H1 (cell line): ENCODE results near the gene USP20. TPM values are rescaled to one million over a fixed set of nuclear protein-coding genes. Genes with fewer than 3 reads are reported as not detected.

ENCODE experiments used
- CTCF ChIA-PET: fragments of 300-600 bp; sonication (Branson Sonifier 250); formaldehyde crosslinking; loops from one replicate; lab custom pipeline; 2021; ENCODE audit not compliant: partially characterized antibody; lab: Charles Lee
- POLR2A ChIA-PET: fragments of 300-600 bp; sonication (Branson Sonifier 250); formaldehyde crosslinking; loops from one replicate; lab custom pipeline; 2021; ENCODE audit warnings: inconsistent platforms; ENCODE audit not compliant: partially characterized antibody; lab: Charles Lee
- DNase-seq, 2 experiments: peaks; one replicate each; pipeline versions ENCODE4 v3.0.0 to v3.0.0-alpha.2; 2010 to 2022; ENCODE audit warnings: low spot score in 2 of 2, low read depth in 1 of 2, mixed read lengths in 1 of 2
- FAIRE-seq: peaks from 2 replicates; lab custom pipeline; 2011; peaks lifted over from hg19 to GRCh38; lab: Jason Lieb, UNC
- H2AFZ ChIP-seq: 2 replicates; pipeline ENCODE4 v1.8.1; 2012; ENCODE audit warnings: low read length, inconsistent platforms
- H2AK5ac ChIP-seq: 2 replicates; pipeline ENCODE4 v1.6.1; 2013; ENCODE audit warnings: low read depth, low read length
- H2BK120ac ChIP-seq: replicated peaks from 2 replicates; pipeline ENCODE3; 2013; ENCODE audit warnings: low read depth, low read length, inconsistent platforms
- H2BK12ac ChIP-seq: 2 replicates; pipeline ENCODE4 v1.6.1; 2013; ENCODE audit warnings: low read depth, low read length
- H2BK15ac ChIP-seq: 2 replicates; pipeline ENCODE4 v1.6.1; 2013; ENCODE audit warnings: low read length
- H2BK20ac ChIP-seq: 2 replicates; pipeline ENCODE4 v1.6.1; 2013; ENCODE audit warnings: low read length
- H2BK5ac ChIP-seq: 2 replicates; pipeline ENCODE4 v1.6.1; 2013; ENCODE audit warnings: low read depth, low read length
- H3K14ac ChIP-seq: 2 replicates; pipeline ENCODE4 v1.6.1; 2013; ENCODE audit warnings: inconsistent platforms; ENCODE audit not compliant: insufficient read length
- H3K18ac ChIP-seq: 2 replicates; pipeline ENCODE4 v1.6.1; 2013; ENCODE audit warnings: low read length; ENCODE audit errors: extremely low read depth
- H3K23ac ChIP-seq: 2 replicates; pipeline ENCODE4 v1.6.1; 2013; ENCODE audit warnings: inconsistent platforms; ENCODE audit not compliant: insufficient read length
- H3K23me2 ChIP-seq: 2 replicates; pipeline ENCODE4 v1.6.1; 2013; ENCODE audit warnings: low read depth, low read length
- H3K27ac ChIP-seq: 2 replicates; pipeline ENCODE4 v1.6.1; 2011; ENCODE audit warnings: low read depth, low read length, inconsistent platforms
- H3K27me3 ChIP-seq, 4 experiments: replicated peaks in 1 of 4; 1 replicate in 1 of 4; 2 replicates in 3 of 4; pipeline versions ENCODE4 v1.6.1 to v1.8.1; 2011 to 2013; ENCODE audit warnings: low read length in 3 of 4, mild to moderate bottlenecking in 3 of 4, inconsistent platforms in 2 of 4, mixed read lengths in 2 of 4, moderate library complexity in 1 of 4; ENCODE audit not compliant: control insufficient read depth in 3 of 4, insufficient read depth in 3 of 4; ENCODE audit errors: extremely low read depth in 1 of 4
- H3K36me3 ChIP-seq, 4 experiments: 2 replicates each; pipeline versions ENCODE4 v1.6.1 to v1.8.1; 2011 to 2013; ENCODE audit warnings: mild to moderate bottlenecking in 4 of 4, low read length in 3 of 4, moderate library complexity in 2 of 4, control low read depth in 1 of 4, inconsistent platforms in 1 of 4; ENCODE audit not compliant: insufficient read depth in 4 of 4, control insufficient read depth in 2 of 4
- H3K4ac ChIP-seq: replicated peaks from 2 replicates; pipeline ENCODE3; 2013; ENCODE audit warnings: low read length, low read depth, mixed read lengths, inconsistent platforms; ENCODE audit not compliant: insufficient read length
- H3K4me1 ChIP-seq, 4 experiments: replicated peaks in 1 of 4; 1 replicate in 1 of 4; 2 replicates in 3 of 4; pipeline versions ENCODE4 v1.6.1 to v1.8.1; 2011 to 2013; ENCODE audit warnings: low read length in 3 of 4, inconsistent platforms in 2 of 4, mixed read lengths in 1 of 4; ENCODE audit not compliant: insufficient read depth in 4 of 4, control insufficient read depth in 3 of 4
- H3K4me2 ChIP-seq, 2 experiments: 2 replicates each; pipeline versions ENCODE4 v1.6.1 to v1.8.1; 2011 to 2013; ENCODE audit warnings: low read depth in 2 of 2, low read length in 2 of 2, control low read depth in 1 of 2, inconsistent platforms in 1 of 2, mild to moderate bottlenecking in 1 of 2; ENCODE audit not compliant: insufficient read depth in 1 of 2
- H3K4me3 ChIP-seq, 4 experiments: fragments of 200-600, 300-600 bp in 1 of 4; sonication (generic), shearing (Covaris generic), sonication (Bioruptor Twin) in 1 of 4; 2 replicates each; pipeline versions ENCODE4 v1.5.1 to v1.8.1; 2011 to 2016; ENCODE audit warnings: low read length in 4 of 4, low read depth in 3 of 4, control low read depth in 2 of 4, inconsistent platforms in 2 of 4, mild to moderate bottlenecking in 2 of 4, mixed read lengths in 1 of 4, moderate library complexity in 1 of 4; ENCODE audit not compliant: insufficient read depth in 2 of 4; ENCODE audit errors: extremely low read depth in 1 of 4
- H3K56ac ChIP-seq: replicated peaks from 2 replicates; pipeline ENCODE3; 2013; ENCODE audit warnings: low read depth, mild to moderate bottlenecking, mixed read lengths, low read length, inconsistent platforms; ENCODE audit not compliant: insufficient read length
- H3K79me1 ChIP-seq: 2 replicates; pipeline ENCODE4 v1.6.1; 2013; ENCODE audit warnings: low read depth, low read length, control low read depth
- H3K79me2 ChIP-seq, 2 experiments: 2 replicates each; pipeline versions ENCODE4 v1.6.1 to v1.8.1; 2012 to 2013; ENCODE audit warnings: low read length in 2 of 2, mild to moderate bottlenecking in 2 of 2, inconsistent platforms in 1 of 2; ENCODE audit not compliant: insufficient read depth in 2 of 2, control insufficient read depth in 1 of 2
- H3K9ac ChIP-seq, 4 experiments: replicated peaks in 1 of 4; 1 replicate in 1 of 4; 2 replicates in 3 of 4; pipeline versions ENCODE4 v1.6.1 to v1.8.1; 2011 to 2013; ENCODE audit warnings: low read depth in 3 of 4, low read length in 3 of 4, control low read depth in 2 of 4, mild to moderate bottlenecking in 2 of 4, moderate library complexity in 2 of 4, inconsistent platforms in 1 of 4; ENCODE audit errors: extremely low read depth in 1 of 4
- H3K9me3 ChIP-seq, 2 experiments: 2 replicates each; pipeline versions ENCODE4 v1.6.1 to v1.8.1; 2012 to 2013; ENCODE audit warnings: mild to moderate bottlenecking in 2 of 2, moderate library complexity in 2 of 2, control low read depth in 1 of 2, inconsistent platforms in 1 of 2, low read depth in 1 of 2, low read length in 1 of 2, mixed read lengths in 1 of 2; ENCODE audit not compliant: insufficient read depth in 2 of 2
- H4K20me1 ChIP-seq, 2 experiments: replicated peaks in 1 of 2; 2 replicates each; pipeline versions ENCODE3 to v1.8.1; 2011 to 2013; ENCODE audit warnings: inconsistent platforms in 2 of 2, low read length in 2 of 2, mild to moderate bottlenecking in 1 of 2; ENCODE audit not compliant: insufficient read depth in 2 of 2, control insufficient read depth in 1 of 2
- H4K5ac ChIP-seq: 2 replicates; pipeline ENCODE4 v1.6.1; 2013; ENCODE audit warnings: low read length, low read depth, mixed read lengths, inconsistent platforms; ENCODE audit not compliant: insufficient read length
- H4K8ac ChIP-seq: 2 replicates; pipeline ENCODE4 v1.8.0; 2013; ENCODE audit warnings: mild to moderate bottlenecking, moderate library complexity, low read length, inconsistent platforms; ENCODE audit not compliant: insufficient read depth; ENCODE audit errors: extremely low read depth
- H4K91ac ChIP-seq: replicated peaks from 2 replicates; pipeline ENCODE3; 2013; ENCODE audit warnings: low read length, mixed read lengths, inconsistent platforms; ENCODE audit not compliant: insufficient read length
- EGR1 ChIP-seq: IDR thresholded peaks from 2 replicates; pipeline ENCODE4 v1.6.1; 2011; ENCODE audit warnings: low read depth, low read length, borderline replicate concordance
- EZH2 ChIP-seq: fragments of 200-600 bp; sonication (generic); IDR thresholded peaks from 2 replicates; pipeline ENCODE4 v1.7.1; 2012; ENCODE audit warnings: low read depth, mild to moderate bottlenecking, moderate library complexity, low read length, inconsistent platforms; ENCODE audit not compliant: severe bottlenecking
- JUND ChIP-seq: IDR thresholded peaks from 2 replicates; pipeline ENCODE4 v1.6.1; 2011; ENCODE audit warnings: mild to moderate bottlenecking, improper control_type of control experiment, low read length
- KDM1A ChIP-seq: fragments of 200-600, 300-600 bp; sonication (generic); IDR thresholded peaks from 2 replicates; pipeline ENCODE4 v1.7.1; 2016; ENCODE audit warnings: mild to moderate bottlenecking, low read length, borderline replicate concordance
- SIN3A ChIP-seq, 2 experiments: IDR thresholded peaks in 1 of 2; conservative IDR thresholded peaks in 1 of 2; 2 replicates each; pipeline ENCODE4 v1.6.1; 2011 to 2012; ENCODE audit warnings: low read length in 2 of 2, improper control_type of control experiment in 1 of 2, low read depth in 1 of 2, mild to moderate bottlenecking in 1 of 2
- SIRT6 ChIP-seq: IDR thresholded peaks from one replicate; pipeline ENCODE4 v1.7.1; 2012; ENCODE audit warnings: low read length, inconsistent platforms
- SP2 ChIP-seq: IDR thresholded peaks from 2 replicates; pipeline ENCODE4 v1.6.1; 2012; ENCODE audit warnings: mild to moderate bottlenecking, low read length, inconsistent platforms
- WGBS, 2 experiments: shearing (Covaris generic) in 1 of 2; methylation state at CpG; one replicate each; pipeline versions ENCODE4 v1.1.6 to v1.1.7; 2013 to 2015; ENCODE audit warnings: low lambda C conversion rate in 2 of 2, mixed read lengths in 2 of 2, inconsistent platforms in 1 of 2, low coverage in 1 of 2, missing lambda C conversion rate in 1 of 2; ENCODE audit not compliant: insufficient replicate concordance in 2 of 2, insufficient coverage in 1 of 2, insufficient read length in 1 of 2; ENCODE audit errors: extremely low coverage in 1 of 2, missing lambda C conversion rate in 1 of 2; 5-methylcytosine and 5-hydroxymethylcytosine counted together
- polyA plus RNA-seq, 7 experiments: library from polyadenylated mRNA; depleted of rRNA in 3 of 7; stranded (reverse) in 5 of 7; unstranded in 2 of 7; fragments of >200 nt in 5 of 7; fragments of 200-250 nt in 2 of 7; gene quantifications; 1 replicate in 5 of 7; 2 replicates in 1 of 7; 4 replicates in 1 of 7; pipeline versions ENCODE4 v1.2.1 to v1.2.3, GENCODE V29; 2011 to 2013; ENCODE audit warnings: missing spikeins in 2 of 7, mixed read lengths in 2 of 7
- total RNA-seq: library from RNA; stranded (reverse); fragmentation: NEBNext Ultra II Directional; extraction: Animal tissue kit (Norgen Biotek cat#: 25700); gene quantifications from 2 replicates; pipeline ENCODE4 v1.2.1, GENCODE V29; 2021

USP20 gene
- total and polyA plus RNA-seq, 2 of the 8 experiments (the other 6 are each of a cell fraction or from before 2014, with no cell fraction given) = 13.4 to 23.0 TPM

DNA sequence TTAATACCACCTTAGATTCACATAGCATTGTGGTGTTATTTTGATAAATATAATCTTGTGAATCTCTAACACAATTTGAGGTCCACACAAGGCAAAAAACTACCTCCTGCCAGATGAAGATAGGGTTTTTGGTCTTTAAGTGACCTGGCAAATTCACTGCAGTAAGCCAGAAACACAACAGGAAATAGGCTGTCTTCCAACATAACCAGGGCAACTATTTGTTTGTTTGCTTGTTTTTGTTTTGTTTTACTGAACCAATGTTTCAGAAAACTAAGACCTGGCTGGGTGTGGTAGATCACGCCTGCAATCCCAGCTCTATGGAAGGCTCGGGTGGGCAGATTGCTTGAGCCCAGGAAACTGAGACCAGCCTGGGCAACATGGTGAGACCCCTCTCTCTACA is 95.5 kb downstream of the USP20 start:
- H3K4me1 ChIP-seq = peaks cover 0 to 4% (median 1%) of the 10 kb centered on the region in 4 experiments; a peak in 3 of 7 replicates
- no peak for DNase-seq
- no peak overlapping the region for H2BK15ac ChIP-seq
- no peaks in the 10 kb centered on the region for H3K9me3 ChIP-seq
- POLR2A ChIA-PET = no interaction called here
- FAIRE-seq = no peak
- 100% methylated on average over 2 of the region's 2 CpGs; no CpG with 5 or more reads in 1 of the 2 experiments for WGBS, 2 experiments
- H3K18ac ChIP-seq = no peak overlapping the region
- H2AFZ ChIP-seq = no peak overlapping the region
- H4K91ac ChIP-seq = no peak overlapping the region
- H2BK20ac ChIP-seq = no peak overlapping the region
- H3K23me2 ChIP-seq = no peaks in the 10 kb centered on the region
- no peak overlapping the region for H3K56ac ChIP-seq
- no peak overlapping the region for H2BK120ac ChIP-seq
- no peak overlapping the region for H3K9ac ChIP-seq
- no peak overlapping the region for H3K4me3 ChIP-seq
- CTCF ChIA-PET = interaction anchor here (1.2 kb wide), 1 partner anchor 29 kb away, joined by 3 read pairs; no protein-coding TSS in a partner anchor
- no peak overlapping the region for H3K23ac ChIP-seq
- H3K4ac ChIP-seq = no peak overlapping the region
- no peak overlapping the region for H4K5ac ChIP-seq
- TF ChIP-seq SIN3A (conservative IDR thresholded peaks at IDR 0.05 in 1 of 2, IDR thresholded peaks at IDR 0.05 in 1 of 2; ENCODE audit: low read depth in 1 of 2, low read length in 2 of 2) (no peak), EGR1 (no peak), SIRT6 (no peak), EZH2 (no peak), JUND (no peak), SP2 (no peak), KDM1A (no peak)
- no peak overlapping the region for H3K27ac ChIP-seq
- no peak overlapping the region for H2BK5ac ChIP-seq
- H3K79me1 ChIP-seq = no peaks in the 10 kb centered on the region
- no peak overlapping the region for H4K8ac ChIP-seq
- no peak overlapping the region for H3K4me2 ChIP-seq
- no peak overlapping the region for H3K14ac ChIP-seq
- H2BK12ac ChIP-seq = no peak overlapping the region
- no peak overlapping the region for H2AK5ac ChIP-seq
- peaks cover 0 to 4% (median 0%) of the 10 kb centered on the region in 4 experiments; a peak in 2 of 8 replicates for H3K36me3 ChIP-seq
- no peaks in the 10 kb centered on the region for H3K79me2 ChIP-seq
- no peaks in the 10 kb centered on the region for H4K20me1 ChIP-seq
- H3K27me3 ChIP-seq = no peaks in the 10 kb centered on the region
